MM.1S (cell line): ENCODE results near the gene HIP1.

Experiments
- DNase-seq: peaks from one replicate; pipeline ENCODE4 v3.0.0-alpha.2; 2015
- H2AFZ ChIP-seq: fragments of 300-600 bp; sonication (generic); 2 replicates; pipeline ENCODE4 v1.6.0; 2016; ENCODE audit warnings: antibody characterized with exemption, low read length
- H3F3A ChIP-seq: fragments of 300-600 bp; sonication (generic); 2 replicates; pipeline ENCODE4 v1.6.1; 2016; ENCODE audit warnings: mild to moderate bottlenecking, antibody characterized with exemption, low read length, moderate library complexity, mixed read lengths; ENCODE audit not compliant: insufficient read depth
- H3K27ac ChIP-seq: fragments of 300-600 bp; sonication (generic); 2 replicates; pipeline ENCODE4 v1.5.1; 2016; ENCODE audit warnings: mild to moderate bottlenecking, low read length
- H3K27me3 ChIP-seq: fragments of 300-600 bp; sonication (generic); replicated peaks from 2 replicates; pipeline ENCODE4 v1.6.0; 2016; ENCODE audit warnings: low read length; ENCODE audit not compliant: insufficient read depth
- H3K36me3 ChIP-seq: fragments of 300-600 bp; sonication (generic); replicated peaks from 2 replicates; pipeline ENCODE4 v1.6.1; 2016; ENCODE audit warnings: mild to moderate bottlenecking, low read length, mixed read lengths; ENCODE audit not compliant: insufficient read depth
- H3K4me1 ChIP-seq: fragments of 300-600 bp; sonication (generic); 2 replicates; pipeline ENCODE4 v1.6.1; 2016; ENCODE audit warnings: low read length, mixed read lengths
- H3K4me2 ChIP-seq: fragments of 300-600 bp; sonication (generic); 2 replicates; pipeline ENCODE4 v1.6.0; 2016; ENCODE audit warnings: low read depth, low read length
- H3K4me3 ChIP-seq: fragments of 300-600 bp; sonication (generic); 2 replicates; pipeline ENCODE4 v1.5.1; 2016; ENCODE audit warnings: low read length, mixed read lengths
- H3K79me2 ChIP-seq: fragments of 300-600 bp; sonication (generic); 2 replicates; pipeline ENCODE4 v1.6.1; 2016; ENCODE audit warnings: mixed run types, low read length, mixed read lengths
- H3K9ac ChIP-seq: fragments of 300-600 bp; sonication (generic); 2 replicates; pipeline ENCODE4 v1.6.1; 2016; ENCODE audit warnings: low read length, mixed read lengths
- H3K9me2 ChIP-seq: fragments of 300-600 bp; sonication (generic); replicated peaks from 2 replicates; pipeline ENCODE4 v1.6.1; 2016; ENCODE audit warnings: mild to moderate bottlenecking, low read length, mixed read lengths; ENCODE audit not compliant: insufficient read depth
- H3K9me3 ChIP-seq: fragments of 300-600 bp; sonication (generic); replicated peaks from 2 replicates; pipeline ENCODE4 v1.6.1; 2016; ENCODE audit warnings: mild to moderate bottlenecking, low read length, mixed read lengths; ENCODE audit not compliant: insufficient read depth
- H4K20me1 ChIP-seq: fragments of 300-600 bp; sonication (generic); 2 replicates; pipeline ENCODE4 v1.6.1; 2016; ENCODE audit warnings: mild to moderate bottlenecking, low read length, moderate library complexity, mixed read lengths; ENCODE audit not compliant: insufficient read depth
- CTCF ChIP-seq: fragments of 300-600 bp; sonication (generic); IDR thresholded peaks from 2 replicates; pipeline ENCODE4 v1.5.1; 2016; ENCODE audit warnings: antibody characterized with exemption, low read length, mixed read lengths
- EZH2 ChIP-seq: fragments of 300-600 bp; sonication (generic); optimal IDR thresholded peaks from 2 replicates; pipeline ENCODE3; 2017; ENCODE audit warnings: low read depth, mild to moderate bottlenecking, antibody characterized with exemption, low read length, mixed read lengths
- EZH2phosphoT487 ChIP-seq: fragments of 300-600 bp; sonication (generic); IDR thresholded peaks from 2 replicates; pipeline ENCODE4 v1.6.1; 2018; ENCODE audit warnings: antibody characterized with exemption, low read length

Gene HIP1

GRCh38 chr7:75658802-75659201 is 79.9 kb downstream of the HIP1 start:
- H3K9me3 ChIP-seq: no peaks in the 10 kb centered on the region
- no peak for TF ChIP-seq EZH2
- TF ChIP-seq CTCF: no peak
- no peak for TF ChIP-seq EZH2phosphoT487
- H3F3A ChIP-seq: peaks cover 17% of the 10 kb centered on the region
- H3K9ac ChIP-seq: no peak overlapping the region
- peaks cover 12% of the 10 kb centered on the region for H3K4me1 ChIP-seq
- no peak overlapping the region for H3K4me2 ChIP-seq
- H3K4me3 ChIP-seq: no peak overlapping the region
- no peaks in the 10 kb centered on the region for H3K79me2 ChIP-seq
- no peaks in the 10 kb centered on the region for H3K9me2 ChIP-seq
- no peaks in the 10 kb centered on the region for H4K20me1 ChIP-seq
- H2AFZ ChIP-seq: no peak overlapping the region
- no peaks in the 10 kb centered on the region for H3K27me3 ChIP-seq
- no peak overlapping the region for H3K27ac ChIP-seq
- no peak for DNase-seq
- H3K36me3 ChIP-seq: no peaks in the 10 kb centered on the region

- H2AFZ ChIP-seq: no peak overlapping the region
- H3K27ac ChIP-seq: no peak overlapping the region
- H3K9ac ChIP-seq: no peak overlapping the region
- H3K4me1 ChIP-seq: peaks cover 9% of the 10 kb centered on the region
- H3K9me2 ChIP-seq: no peaks in the 10 kb centered on the region
- no peaks in the 10 kb centered on the region for H4K20me1 ChIP-seq
- H3K36me3 ChIP-seq: no peaks in the 10 kb centered on the region
- H3K4me3 ChIP-seq: no peak overlapping the region
- no peaks in the 10 kb centered on the region for H3K27me3 ChIP-seq
- DNase-seq: no peak
- no peaks in the 10 kb centered on the region for H3K79me2 ChIP-seq
- H3F3A ChIP-seq: peaks cover 14% of the 10 kb centered on the region
- TF ChIP-seq EZH2phosphoT487: no peak
- TF ChIP-seq EZH2: no peak
- no peak for TF ChIP-seq CTCF
- no peak overlapping the region for H3K4me2 ChIP-seq
- H3K9me3 ChIP-seq: no peaks in the 10 kb centered on the region
These were observed 80.4 kb downstream of the HIP1 start for GRCh38 chr7:75658369-75658768.

- no peak for DNase-seq
- no peak overlapping the region for H3K4me2 ChIP-seq
- H4K20me1 ChIP-seq: no peaks in the 10 kb centered on the region
- peaks cover 4% of the 10 kb centered on the region; the same call in 1 of the 2 replicates for H3K4me1 ChIP-seq
- no peak overlapping the region for H3K27ac ChIP-seq
- no peaks in the 10 kb centered on the region for H3K9me3 ChIP-seq
- H3K9ac ChIP-seq: no peak overlapping the region
- peaks cover 9% of the 10 kb centered on the region; the same call in 1 of the 2 replicates for H3F3A ChIP-seq
- H3K27me3 ChIP-seq: no peaks in the 10 kb centered on the region
- no peaks in the 10 kb centered on the region for H3K36me3 ChIP-seq
- TF ChIP-seq EZH2: no peak
- no peak for TF ChIP-seq CTCF
- no peak for TF ChIP-seq EZH2phosphoT487
- H2AFZ ChIP-seq: no peak overlapping the region
- no peaks in the 10 kb centered on the region for H3K9me2 ChIP-seq
- no peaks in the 10 kb centered on the region for H3K79me2 ChIP-seq
- H3K4me3 ChIP-seq: no peak overlapping the region
These were observed 80.9 kb downstream of the HIP1 start for GRCh38 chr7:75657866-75658265.
